GM04503 (cell line): ENCODE results near the gene TMC1.
"Not testable (repeated sequence)": the region's sequence is repeated elsewhere in the genome, so short reads cannot be mapped to it uniquely, and the experiment has no call there.

ENCODE experiments used
- DNase-seq: peaks from one replicate; pipeline ENCODE4 v3.0.0-alpha.2; 2012; ENCODE audit warnings: low read depth

TMC1 gene

GRCh38 chr9:72521416-72521815, at the start of gene TMC1:
Gene TMC1, plus strand, starts transcription at chr9:72521608. Its CDS starts 127,041 bp downstream, at chr9:72648649.
- not testable (repeated sequence) for DNase-seq

- DNase-seq = no peak
Observed at GRCh38 chr9:72473474-72474261, 47.7 kb upstream of the TMC1 start.

GRCh38 chr9:72474676-72475075, 46.7 kb upstream of the TMC1 start:
- DNase-seq = no peak

- no peak for DNase-seq
Observed at GRCh38 chr9:72476100-72476499, 45.3 kb upstream of the TMC1 start.

GRCh38 chr9:72476617-72477437, 44.6 kb upstream of the TMC1 start:
- DNase-seq = no peak

- DNase-seq = no peak
Observed at GRCh38 chr9:72477930-72478518, 43.4 kb upstream of the TMC1 start.

- DNase-seq = no peak
Observed at GRCh38 chr9:72478966-72479365, 42.4 kb upstream of the TMC1 start.

GRCh38 chr9:72480261-72480660, 41.1 kb upstream of the TMC1 start:
- DNase-seq = not testable (repeated sequence)

GRCh38 chr9:72480921-72481320, 40.5 kb upstream of the TMC1 start:
- no peak for DNase-seq

- no peak for DNase-seq
Observed at GRCh38 chr9:72485821-72486593, 35.4 kb upstream of the TMC1 start.

GRCh38 chr9:72486594-72486955, 34.8 kb upstream of the TMC1 start:
- DNase-seq = no peak

GRCh38 chr9:72487665-72488064, 33.7 kb upstream of the TMC1 start:
- not testable (repeated sequence) for DNase-seq

- DNase-seq = no peak
Observed at GRCh38 chr9:72489986-72490385, 31.4 kb upstream of the TMC1 start.

- no peak for DNase-seq
Observed at GRCh38 chr9:72491242-72491641, 30.2 kb upstream of the TMC1 start.

GRCh38 chr9:72494051-72494450, 27.4 kb upstream of the TMC1 start:
- DNase-seq = no peak

GRCh38 chr9:72497447-72498046, 23.9 kb upstream of the TMC1 start:
- DNase-seq = no peak

- DNase-seq = no peak
Observed at GRCh38 chr9:72506615-72507014, 14.8 kb upstream of the TMC1 start.

GRCh38 chr9:72509053-72509452, 12.4 kb upstream of the TMC1 start:
- DNase-seq = no peak

GRCh38 chr9:72509635-72510034, 11.8 kb upstream of the TMC1 start:
- no peak for DNase-seq

GRCh38 chr9:72521011-72521410, 397 bp upstream of the TMC1 start:
- not testable (repeated sequence) for DNase-seq

GRCh38 chr9:72524820-72525540, 3.6 kb downstream of the TMC1 start:
- peak; percentile 92 for DNase-seq
